GM21528 (cell line): Measurements from ENCODE around the gene FLYWCH2.

Source experiments
- ATAC-seq: cut with Tn5 transposase; IDR thresholded peaks from one replicate; pipeline ENCODE4 v1.9.1; 2021; ENCODE audit warnings: mild to moderate bottlenecking, moderate library complexity; ENCODE audit not compliant: unreplicated experiment, low FRiP score

The FLYWCH2 gene

DNA sequence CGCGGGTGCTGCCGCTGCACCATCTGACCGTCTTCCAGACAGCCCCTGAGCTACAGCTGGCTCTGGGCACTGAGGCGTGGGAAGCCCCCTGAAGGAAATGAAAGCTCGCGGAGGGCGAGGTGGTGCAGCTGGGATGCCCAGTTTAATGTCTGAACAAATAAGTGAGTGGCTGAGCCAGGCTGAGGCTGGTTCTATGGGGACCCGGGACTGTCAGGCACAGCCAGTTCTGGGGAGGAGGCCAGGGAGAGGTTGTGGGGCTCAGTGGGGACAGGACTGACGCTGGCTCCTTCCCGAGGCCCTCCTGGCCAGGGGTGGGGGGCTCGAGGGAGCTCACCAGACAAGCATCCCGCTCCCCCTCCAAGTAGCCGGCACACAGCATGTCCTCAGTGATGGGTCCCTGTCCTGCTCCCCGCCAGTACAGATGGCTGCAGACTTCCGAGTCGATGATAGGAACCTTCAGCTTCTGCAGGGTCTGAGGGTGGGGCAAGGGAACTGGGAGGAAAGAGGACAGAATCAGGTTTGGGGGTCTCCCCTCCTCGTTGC lies 29.4 kb upstream of the FLYWCH2 start:
- ATAC-seq, result no peak

DNA sequence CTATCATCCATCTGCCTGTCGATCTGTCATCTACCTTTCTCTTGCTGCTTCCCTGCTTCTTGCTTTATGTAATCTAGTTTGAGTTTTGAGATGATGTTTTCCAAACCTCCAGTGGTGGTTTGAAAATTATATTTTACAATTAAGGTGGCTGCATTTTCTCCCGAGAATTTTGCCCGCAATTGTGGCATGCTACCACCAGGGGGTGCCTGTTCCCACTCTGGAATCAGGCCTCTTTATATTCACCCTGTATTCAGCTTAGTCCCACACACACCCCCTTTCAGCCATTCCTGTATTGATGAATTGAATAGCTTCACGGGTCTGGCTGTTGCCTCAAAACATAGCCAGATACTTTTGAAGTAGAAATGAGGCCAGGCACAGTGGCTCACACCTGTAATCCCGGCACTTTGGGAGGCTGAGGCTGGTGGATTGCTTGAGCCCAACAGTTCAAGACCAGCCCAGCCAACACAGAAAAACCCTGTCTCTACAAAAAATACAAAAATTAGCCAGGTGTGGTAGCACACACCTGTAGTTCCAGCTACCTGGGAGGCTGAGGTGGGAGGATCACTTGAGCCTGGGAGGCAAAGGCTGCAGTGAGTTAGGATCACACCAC lies 28.2 kb upstream of the FLYWCH2 start:
- no peak for ATAC-seq

DNA sequence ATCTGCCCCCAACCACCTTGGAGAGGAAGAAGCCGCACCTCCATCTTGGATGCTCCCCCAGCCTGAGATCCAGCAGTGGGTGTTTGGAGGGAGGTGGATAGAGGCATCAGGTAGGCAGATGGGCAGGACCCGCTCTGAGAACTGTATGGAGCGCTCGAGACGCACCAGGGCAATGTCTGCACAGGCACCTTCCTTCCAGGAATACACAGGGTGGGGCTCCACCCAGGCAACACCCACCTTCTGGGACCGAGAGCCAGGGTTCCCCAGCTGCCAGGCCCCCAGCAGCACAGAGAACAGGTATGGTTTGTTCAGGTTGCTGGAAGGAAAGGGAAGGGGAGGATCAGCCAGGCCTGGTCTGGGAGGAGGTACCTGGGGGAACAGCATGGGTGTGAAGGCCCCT lies 27.5 kb upstream of the FLYWCH2 start:
- no peak for ATAC-seq

DNA sequence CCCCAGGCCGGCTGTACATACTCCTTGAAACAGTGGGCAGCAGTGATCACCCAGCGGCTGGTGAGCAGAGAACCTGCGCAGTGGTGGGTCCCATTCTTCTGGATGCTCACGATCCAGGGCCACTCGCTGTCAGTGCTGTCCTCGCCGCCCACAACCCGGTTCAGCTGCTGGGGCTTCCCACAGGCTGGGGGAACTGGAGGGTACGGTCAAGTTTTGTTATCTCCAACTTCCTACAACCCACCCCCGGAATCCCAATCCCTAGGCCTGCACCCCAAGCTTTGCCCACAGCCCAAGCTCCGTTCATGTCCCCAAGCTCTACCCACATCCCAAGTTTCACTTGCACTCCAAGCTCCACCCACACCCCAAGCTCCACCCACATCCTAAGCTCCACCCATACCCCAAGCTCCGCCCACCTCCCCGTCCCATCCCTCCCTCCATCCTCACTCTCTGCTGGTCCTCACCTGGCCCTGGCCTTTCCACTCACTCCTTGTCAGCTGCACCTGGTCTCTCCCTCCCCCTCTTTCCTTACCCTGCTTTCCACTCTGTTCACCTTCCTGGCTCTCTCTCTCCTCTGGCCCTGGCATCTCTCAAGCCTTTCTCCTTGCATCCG lies 26.8 kb upstream of the FLYWCH2 start:
- no peak for ATAC-seq

DNA sequence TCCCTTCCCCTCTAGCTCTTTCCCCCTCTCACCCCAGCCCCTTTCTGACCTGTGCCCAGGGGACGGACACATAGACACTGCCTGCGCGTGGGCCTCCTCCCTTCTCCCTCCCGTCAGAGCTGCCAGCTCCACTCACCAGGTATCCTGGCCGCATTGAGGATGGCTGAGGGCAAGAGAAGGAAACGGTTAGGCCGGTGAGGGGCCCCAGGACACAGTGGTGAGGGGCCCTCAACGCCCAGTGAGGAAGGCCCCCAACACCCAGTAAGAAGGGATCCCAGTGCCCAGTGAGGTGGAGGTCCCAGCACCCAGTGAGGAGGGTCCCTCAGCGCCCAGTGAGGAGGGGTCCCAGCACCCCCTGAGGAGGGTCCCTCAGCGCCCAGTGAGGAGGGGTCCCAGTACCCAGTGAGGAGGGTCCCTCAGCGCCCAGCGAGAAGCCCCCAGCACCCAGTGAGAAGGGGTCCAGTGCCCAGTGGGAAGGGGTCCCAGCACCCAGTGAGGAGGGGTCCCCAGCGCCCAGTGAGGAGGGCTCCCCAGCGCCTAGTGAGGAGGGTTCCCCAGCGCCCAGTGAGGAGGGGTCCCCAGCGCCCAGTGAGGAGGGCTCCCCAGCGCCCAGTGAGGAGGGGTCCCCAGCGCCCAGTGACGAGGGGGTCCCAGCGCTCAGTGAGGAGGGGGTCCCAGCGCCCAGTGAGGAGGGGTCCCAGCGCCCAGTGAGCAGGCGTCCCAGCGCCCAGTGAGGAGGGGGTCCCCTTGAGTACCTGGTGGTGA lies 26.1 kb upstream of the FLYWCH2 start:
- no peak for ATAC-seq

DNA sequence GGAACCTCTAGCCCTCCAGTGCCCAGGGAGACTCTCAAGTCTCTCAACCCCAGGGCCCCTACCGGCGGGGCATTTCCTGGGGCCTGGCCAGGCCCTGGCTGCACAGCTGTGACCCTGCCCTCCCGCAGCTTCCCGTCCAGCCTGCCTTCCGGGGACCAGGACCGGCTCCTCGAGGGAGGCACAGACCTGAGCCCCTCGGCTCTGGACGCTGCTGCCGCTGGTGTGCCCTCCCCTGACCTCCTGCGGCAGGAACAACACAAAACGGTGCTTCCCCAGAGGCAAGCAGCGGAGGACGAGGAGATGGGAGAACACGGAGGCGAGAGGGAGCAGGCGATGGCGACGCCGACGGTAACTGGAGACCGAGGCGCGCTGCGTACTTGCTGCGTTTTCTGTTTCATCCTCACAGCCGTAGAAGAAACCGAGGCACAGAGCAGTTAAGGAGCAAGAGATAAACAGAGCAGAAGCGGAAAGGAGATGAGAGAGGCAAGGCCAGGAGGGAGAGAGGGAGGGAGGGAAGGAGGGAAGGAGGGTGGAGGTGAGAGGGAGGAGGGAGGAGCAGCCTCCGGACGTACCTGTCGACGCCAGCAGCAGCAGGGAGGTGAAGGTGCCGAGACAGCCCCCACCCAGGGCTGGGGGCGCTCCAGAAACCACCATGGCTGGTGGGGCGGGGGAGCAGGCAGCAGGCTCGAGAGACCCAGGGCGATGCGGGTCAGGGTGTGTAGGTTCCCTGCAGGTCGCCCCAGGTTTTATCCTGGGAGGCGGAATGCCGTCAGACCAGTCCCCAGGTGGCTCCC lies 25.4 kb upstream of the FLYWCH2 start, which contains the start of gene PRSS22:
PRSS22 (minus strand) TSS at position 720 of the 794 bp plus-strand sequence; CDS start at position 654, 66 bp downstream.
- ATAC-seq, result no peak

DNA sequence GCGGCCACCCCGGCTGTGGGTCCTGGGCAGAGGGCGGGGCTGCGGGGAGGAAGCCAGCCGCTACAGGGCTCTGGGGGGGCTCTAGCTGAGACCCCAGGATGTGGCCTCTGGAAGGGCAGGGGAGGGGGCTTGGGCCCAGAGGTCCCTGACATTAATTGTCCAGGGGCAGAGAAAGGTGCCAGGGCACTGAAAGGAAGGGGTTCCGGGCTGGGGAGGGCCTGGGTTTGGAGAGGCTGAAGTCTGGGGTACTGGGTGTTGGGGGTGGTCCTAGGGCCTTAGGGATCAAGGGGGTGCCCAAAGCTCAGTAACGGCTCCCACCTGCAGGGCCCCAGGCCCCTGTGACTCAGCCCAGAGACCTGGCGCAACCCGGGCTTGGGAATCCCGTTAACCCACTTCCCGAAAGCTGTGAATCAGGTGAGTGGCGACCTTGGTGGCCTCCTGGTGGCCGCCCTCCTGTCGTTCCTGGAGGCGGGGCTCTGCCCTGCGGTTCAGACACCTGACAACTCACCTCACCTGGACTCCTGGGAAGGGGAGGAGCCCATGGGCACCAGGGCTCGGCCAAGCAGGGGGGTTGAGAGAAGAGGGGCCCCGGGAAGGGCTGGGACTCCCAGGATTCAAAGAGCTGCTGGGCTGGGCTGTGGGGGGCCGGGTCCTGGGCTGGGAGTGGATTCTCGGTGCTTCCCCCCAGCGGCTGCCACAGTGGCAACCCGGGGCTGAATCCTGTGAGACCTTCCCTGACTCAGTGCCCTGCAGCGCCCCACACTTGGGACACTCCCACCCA lies 24.6 kb upstream of the FLYWCH2 start:
- ATAC-seq, result no peak

DNA sequence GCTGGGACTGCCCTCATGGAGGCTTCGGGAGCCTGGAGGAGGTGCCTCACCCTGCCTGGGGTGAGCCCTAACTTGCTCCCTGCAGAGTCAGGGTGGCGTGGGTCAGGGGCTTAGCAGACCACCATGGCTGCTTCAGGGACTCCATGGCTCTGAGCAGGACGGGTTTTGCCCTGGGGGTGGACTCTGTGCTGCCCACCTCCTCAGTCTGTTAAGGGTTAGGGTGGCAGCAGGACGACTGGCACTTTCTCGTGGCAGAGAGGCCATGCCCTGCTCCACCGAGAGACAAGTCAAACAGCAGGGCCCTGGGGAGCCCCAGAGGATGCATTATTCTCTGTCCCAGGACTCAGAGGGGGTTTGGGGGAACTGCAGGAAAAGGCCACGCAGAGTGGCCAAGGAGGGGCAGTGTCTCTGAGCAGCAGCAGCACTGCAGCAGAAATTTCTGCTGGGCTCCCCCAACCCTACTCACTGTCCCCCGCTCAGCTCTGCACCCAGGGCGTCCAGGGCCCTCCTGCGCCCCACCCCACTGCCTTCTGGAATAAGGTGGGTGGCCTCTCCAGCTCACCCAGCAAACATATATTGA lies 23.2 kb upstream of the FLYWCH2 start:
- no peak for ATAC-seq

DNA sequence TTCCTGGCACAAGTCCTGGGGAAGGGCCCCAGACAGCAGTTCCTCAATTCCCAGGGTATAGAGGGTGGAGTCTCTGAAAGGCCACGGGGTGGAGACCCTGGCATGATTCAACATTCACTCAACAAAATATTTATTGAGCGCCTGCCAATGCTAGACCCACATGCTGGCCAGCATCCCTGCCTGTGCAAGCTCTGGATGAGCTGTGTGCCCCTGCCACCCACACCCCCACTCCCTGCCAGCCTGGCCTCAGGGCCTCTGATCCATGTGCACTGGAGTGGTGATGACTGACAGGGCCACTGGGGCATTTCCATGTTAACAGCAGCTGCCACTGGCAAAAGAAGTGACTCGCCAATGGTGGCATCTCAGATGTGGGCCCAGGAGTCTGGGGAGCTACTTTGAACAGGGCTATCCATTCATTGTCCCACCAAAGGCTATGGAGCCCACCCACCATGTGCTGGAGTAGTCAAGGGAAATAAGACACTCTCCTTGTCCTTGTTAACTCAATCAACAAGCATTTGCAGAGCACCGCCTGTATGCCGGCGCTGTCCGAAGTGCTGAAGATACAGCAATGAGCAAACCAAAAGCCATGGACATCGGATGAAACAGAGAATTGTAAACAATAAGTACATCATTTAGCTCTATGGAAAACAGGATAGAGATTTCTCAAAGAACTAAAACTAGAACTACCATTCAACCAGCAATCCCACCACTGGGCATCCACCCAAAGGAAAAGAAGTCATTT lies 22.0 kb upstream of the FLYWCH2 start:
- ATAC-seq, result no peak

DNA sequence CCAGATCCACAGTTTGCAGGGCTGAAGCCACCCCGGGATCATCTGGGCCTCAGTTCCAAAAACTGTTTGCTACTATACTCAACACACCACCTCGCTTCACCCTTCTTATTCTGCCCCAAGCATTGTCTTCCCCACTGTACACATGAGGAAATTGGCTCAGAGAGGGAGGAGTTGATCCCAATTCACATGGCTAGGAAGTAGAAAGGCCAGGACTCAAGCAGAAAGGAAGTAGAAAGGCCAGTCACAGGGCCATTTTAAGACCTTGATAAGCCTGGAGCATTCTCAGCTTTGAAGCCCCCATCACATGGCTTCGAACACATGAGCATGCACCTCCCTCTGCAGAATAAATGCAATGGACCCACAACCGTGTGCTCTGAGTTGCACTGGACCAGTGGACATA lies 17.4 kb upstream of the FLYWCH2 start:
- ATAC-seq, result no peak

DNA sequence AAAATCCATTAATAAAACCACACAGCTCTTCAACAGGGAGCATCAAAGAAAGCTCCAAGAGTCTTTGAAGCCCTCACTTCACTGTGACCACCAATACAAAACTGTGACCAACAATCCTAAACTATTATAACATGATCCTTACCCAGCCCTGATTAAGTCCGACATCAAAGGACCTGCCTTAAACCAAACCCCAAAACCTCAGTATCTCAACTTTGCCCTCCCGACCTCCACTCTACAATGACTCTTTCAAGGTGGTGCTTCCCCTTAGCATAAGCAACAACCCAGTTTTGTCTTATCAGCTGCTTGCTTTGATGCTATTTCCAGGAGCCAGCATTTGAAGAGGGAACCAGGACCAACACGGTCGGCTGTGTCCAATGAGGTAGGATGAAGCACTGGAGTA lies 16.6 kb upstream of the FLYWCH2 start:
- ATAC-seq, result no peak

DNA sequence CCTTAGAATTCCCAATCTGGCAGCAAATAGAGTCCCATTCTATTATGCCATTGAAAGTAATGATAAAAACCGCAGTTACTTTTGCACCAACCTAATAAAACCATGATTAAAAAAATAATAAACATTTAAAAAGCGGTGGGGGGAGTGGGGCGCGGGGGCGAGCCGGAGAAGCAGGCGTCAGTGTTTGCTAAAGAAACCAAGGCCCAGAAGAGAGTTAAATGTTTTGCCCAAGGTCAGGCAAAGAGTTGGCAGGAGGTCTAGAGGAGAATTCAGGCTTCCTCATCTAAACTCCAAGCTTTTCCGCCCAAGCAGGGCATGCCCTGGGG lies 15.4 kb upstream of the FLYWCH2 start:
- ATAC-seq, result no peak

DNA sequence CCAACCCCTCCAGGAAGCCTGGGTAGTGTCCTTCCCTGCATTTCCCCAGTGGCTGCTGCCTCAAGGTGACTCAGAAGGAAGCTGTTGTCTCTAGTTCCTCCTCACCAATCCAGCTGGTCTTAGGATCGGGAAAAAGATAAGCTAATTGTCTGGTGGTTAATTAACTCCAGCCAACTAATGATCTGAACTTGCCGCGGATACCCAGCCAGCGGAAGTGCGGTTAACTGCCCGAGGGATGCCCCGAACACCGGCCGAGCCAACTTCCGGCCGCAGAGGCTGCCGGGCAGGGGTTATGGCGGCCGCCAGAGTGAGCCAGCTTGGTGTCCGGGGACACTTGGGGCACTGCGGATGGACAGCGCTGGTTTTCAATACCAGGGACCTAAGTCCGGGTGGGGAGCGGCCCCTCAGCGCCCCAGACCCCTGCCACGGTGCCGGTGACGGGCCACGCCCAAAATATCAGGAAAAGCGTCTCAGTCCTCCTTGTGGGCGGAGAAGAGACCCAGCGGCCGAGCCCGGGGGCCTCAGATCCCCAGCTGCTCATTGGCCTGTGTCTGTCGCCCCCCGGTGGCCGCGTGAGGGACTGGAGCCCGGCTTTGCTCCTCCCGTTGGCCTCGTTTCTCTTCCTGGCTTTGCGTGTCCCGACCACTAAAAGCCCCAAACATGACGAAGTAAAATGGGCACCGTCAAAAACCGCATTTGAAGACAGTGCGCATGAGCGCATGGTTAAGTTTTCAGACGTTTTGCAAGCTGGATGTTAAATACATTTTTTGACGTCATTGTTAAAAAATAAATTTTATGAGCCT lies 14.8 kb upstream of the FLYWCH2 start:
- peak; percentile 90 for ATAC-seq

DNA sequence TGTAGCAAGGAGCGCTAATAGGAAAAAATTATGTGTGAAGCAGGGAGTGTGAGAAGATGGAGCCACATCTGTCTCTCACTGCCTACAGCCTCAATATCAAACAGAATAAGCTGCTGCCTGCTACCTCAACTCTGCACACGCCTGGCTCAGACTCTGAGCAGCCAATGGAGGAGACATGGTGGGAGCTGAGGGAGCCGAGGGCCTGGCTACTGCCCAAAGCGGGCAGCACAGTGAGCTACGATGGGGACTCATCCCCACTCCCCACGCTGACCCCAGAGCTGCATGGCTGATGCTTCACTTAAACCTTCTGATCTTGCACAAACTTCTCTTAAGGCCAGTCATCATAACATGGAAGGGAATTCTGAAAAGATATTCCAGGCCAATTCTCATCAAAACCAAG lies 11.1 kb upstream of the FLYWCH2 start:
- no peak for ATAC-seq

DNA sequence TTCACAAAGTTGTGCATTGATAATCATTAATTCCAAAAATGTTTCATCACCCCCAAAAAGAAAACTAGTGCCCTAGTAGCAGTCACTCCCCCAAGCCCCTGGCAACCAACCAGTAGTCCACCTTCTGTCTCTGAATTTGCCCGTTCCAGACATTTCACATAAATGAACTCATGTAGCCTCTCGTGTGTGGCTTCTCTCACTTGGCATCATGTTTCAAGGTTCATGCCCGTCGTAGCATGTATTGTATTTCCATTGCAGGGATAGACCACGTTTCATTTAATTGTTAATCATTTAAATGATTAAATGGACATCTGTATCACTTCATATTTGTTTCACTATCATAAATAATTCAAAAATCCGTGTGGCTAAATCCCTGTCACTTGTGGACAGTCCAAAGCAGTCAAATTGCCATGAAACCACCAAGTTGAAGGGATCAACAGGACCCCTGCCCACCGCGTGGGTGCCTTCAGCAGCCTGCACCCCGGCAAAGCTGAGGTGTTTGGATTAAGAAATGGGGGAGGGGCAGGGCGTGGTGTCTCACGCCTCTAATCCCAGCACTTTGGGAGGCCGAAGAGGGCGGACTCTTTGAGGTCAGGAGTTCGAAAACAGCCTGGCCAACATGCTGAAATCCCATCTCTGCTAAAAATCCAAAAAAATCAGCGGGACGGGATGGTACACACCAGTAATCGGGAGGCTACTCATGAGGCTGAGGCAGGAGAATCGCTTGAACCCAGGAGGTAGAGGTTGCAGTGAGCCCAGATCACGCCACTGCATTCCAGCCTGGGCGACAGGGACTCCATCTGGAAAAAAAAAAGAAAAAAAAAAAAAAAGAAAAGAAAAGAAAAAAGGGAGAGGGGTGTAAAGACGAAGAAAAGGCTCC lies 8.7 kb upstream of the FLYWCH2 start:
- no peak for ATAC-seq

DNA sequence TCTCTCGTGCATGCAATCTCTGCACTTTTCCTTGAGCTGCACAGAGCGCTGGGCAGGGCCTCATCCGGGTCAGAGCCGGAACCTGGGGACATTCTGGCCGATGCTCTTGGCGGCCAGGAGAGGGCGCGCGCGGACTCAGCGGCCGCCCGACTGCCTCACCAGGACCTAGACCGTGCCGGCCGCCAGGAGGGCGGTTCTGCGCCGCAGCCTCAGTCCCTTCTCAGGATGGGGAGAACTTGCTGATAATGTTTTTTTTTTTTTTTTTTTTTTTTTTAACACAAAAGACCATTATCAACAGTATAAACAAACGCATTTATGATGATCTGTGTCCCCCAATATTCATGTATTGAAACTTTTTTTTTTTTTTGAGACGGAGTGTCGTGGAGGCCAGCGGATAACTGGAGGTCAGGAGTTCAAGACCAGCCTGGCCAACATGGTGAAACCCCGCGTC lies 8.1 kb upstream of the FLYWCH2 start:
- ATAC-seq, result peak; percentile 60

DNA sequence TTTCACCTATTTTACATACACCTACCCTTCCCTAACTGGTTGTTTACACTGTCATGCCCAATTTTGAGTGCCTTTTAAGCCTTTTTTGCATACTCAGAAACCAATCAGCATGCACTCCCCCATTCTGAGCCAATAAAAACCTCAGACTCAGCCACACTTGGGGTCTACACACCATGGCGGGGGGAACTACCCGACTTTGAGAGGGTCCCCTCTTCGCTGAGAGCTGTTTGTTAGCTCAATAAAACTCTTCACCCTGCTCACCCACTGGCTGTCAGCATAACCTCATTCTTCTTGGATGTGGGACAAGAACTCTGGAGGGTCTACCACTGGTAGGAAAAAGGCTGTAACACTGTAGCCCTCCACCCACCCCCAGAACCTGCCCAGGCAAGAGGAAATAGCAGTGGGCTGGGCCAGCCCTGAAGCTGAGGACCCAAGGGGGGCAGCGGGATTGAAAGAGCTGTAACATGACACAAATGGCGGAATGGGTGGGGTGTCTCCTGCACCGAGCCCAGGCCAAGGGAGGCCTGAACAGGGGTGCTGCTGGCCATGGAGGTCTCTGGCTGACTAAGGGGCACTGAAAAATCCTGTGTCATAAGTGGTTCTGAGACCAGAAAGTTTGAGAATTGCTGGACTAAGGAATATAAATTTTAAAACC lies 3.0 kb upstream of the FLYWCH2 start:
- no peak for ATAC-seq
